Measurements from ENCODE around the gene ZNF624. TPM values are rescaled to one million over a fixed set of nuclear protein-coding genes. Genes with fewer than 3 reads are reported as not detected.

The ZNF624 gene
- total RNA-seq, 1 experiment from 2014 or later, result 3.9 TPM

DNA sequence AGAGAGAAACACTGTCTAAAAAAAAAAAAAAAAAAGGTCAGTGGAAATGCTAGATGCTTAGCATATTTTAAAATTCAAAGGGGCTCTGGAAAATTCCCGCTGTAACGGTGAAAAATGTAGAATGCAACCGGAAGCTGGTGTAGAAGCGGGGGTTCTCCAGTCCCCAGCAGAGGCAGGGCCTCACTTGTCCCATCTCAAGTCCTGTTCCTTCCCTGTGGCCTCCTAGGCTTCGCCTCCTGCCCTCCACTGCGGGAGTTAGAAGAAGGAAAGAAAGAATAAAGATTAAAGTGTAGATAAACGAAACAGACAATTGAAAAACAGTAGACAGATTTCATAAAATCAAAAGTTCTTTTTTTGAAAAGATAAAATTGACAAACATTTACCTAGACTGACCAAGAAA, 69.9 kb downstream of the ZNF624 start:
- no TSS peak for BruUV-seq (replicated peaks)
- intact Hi-C loops (cut with micrococcal nuclease; ENCODE audit: unreplicated experiment), result loop anchor here (5.0 kb wide), 1 partner anchor 46 kb away; no protein-coding TSS in a partner anchor

GRCh38 chr17:16573466-16573865, 80.2 kb downstream of the ZNF624 start:
- in situ Hi-C loops (cut with HindIII; ENCODE audit: low pct_unique_long_range_greater_than_20kb, low sequenced_read_pairs), result no loop called here
- BruUV-seq (replicated peaks), result no TSS peak
- no peaks in the 10 kb centered on the region for H3K27me3 ChIP-seq (ENCODE audit: control insufficient read depth, insufficient read depth, low read length)
- ChIA-PET POLR2A (no interaction called here), CTCF (no interaction called here)
- H3K4me1 ChIP-seq (ENCODE audit: control insufficient read depth, insufficient read depth, low read length), result no peaks in the 10 kb centered on the region
- TF ChIP-seq SIN3A (IDR thresholded peaks at IDR 0.05; ENCODE audit: borderline replicate concordance, insufficient read depth, low read depth, low read length), result no peak
- TF ChIP-seq TCF7L2 (IDR thresholded peaks at IDR 0.05; ENCODE audit: low read depth, low read length), result no peak
- TF ChIP-seq POLR2AphosphoS5 (IDR thresholded peaks at IDR 0.05; ENCODE audit: low read depth, low read length), result no peak
- TF ChIP-seq, protein P1, sequence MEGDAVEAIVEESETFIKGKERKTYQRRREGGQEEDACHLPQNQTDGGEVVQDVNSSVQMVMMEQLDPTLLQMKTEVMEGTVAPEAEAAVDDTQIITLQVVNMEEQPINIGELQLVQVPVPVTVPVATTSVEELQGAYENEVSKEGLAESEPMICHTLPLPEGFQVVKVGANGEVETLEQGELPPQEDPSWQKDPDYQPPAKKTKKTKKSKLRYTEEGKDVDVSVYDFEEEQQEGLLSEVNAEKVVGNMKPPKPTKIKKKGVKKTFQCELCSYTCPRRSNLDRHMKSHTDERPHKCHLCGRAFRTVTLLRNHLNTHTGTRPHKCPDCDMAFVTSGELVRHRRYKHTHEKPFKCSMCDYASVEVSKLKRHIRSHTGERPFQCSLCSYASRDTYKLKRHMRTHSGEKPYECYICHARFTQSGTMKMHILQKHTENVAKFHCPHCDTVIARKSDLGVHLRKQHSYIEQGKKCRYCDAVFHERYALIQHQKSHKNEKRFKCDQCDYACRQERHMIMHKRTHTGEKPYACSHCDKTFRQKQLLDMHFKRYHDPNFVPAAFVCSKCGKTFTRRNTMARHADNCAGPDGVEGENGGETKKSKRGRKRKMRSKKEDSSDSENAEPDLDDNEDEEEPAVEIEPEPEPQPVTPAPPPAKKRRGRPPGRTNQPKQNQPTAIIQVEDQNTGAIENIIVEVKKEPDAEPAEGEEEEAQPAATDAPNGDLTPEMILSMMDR (IDR thresholded peaks at IDR 0.05), result no peak
- TF ChIP-seq, protein P2, sequence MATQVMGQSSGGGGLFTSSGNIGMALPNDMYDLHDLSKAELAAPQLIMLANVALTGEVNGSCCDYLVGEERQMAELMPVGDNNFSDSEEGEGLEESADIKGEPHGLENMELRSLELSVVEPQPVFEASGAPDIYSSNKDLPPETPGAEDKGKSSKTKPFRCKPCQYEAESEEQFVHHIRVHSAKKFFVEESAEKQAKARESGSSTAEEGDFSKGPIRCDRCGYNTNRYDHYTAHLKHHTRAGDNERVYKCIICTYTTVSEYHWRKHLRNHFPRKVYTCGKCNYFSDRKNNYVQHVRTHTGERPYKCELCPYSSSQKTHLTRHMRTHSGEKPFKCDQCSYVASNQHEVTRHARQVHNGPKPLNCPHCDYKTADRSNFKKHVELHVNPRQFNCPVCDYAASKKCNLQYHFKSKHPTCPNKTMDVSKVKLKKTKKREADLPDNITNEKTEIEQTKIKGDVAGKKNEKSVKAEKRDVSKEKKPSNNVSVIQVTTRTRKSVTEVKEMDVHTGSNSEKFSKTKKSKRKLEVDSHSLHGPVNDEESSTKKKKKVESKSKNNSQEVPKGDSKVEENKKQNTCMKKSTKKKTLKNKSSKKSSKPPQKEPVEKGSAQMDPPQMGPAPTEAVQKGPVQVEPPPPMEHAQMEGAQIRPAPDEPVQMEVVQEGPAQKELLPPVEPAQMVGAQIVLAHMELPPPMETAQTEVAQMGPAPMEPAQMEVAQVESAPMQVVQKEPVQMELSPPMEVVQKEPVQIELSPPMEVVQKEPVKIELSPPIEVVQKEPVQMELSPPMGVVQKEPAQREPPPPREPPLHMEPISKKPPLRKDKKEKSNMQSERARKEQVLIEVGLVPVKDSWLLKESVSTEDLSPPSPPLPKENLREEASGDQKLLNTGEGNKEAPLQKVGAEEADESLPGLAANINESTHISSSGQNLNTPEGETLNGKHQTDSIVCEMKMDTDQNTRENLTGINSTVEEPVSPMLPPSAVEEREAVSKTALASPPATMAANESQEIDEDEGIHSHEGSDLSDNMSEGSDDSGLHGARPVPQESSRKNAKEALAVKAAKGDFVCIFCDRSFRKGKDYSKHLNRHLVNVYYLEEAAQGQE (IDR thresholded peaks at IDR 0.05; ENCODE audit: insufficient read depth in 1 of 2, low read depth in 2 of 2, low read length in 1 of 2), result no peak
- no peaks in the 10 kb centered on the region for H3K9me3 ChIP-seq (ENCODE audit: control insufficient read depth, insufficient read depth, low read depth, low read length)
- no peak overlapping the region for H3K4me3 ChIP-seq (ENCODE audit: low read depth in 2 of 2, low read length in 2 of 2)
- no peak overlapping the region for H3K27ac ChIP-seq (ENCODE audit: low read length)
- DNase-seq (ENCODE audit: low read depth, low spot score) (no peak), ATAC-seq (no peak)
- intact Hi-C loops (cut with micrococcal nuclease; ENCODE audit: unreplicated experiment), result no loop called here
- H3K36me3 ChIP-seq (ENCODE audit: control insufficient read depth, insufficient read depth, low read length), result no peaks in the 10 kb centered on the region

More for the DNA sequence above, 69.9 kb downstream of the ZNF624 start:
- ChIA-PET POLR2A (interaction anchor here (0.5 kb wide), 1 partner anchor 429 kb away, joined by 3 read pairs; no protein-coding TSS in a partner anchor), CTCF (interaction anchor here (0.6 to 0.7 kb wide), 4 partner anchors 41 to 331 kb away, joined by 3 to 6 read pairs (median 4); no protein-coding TSS in a partner anchor)
- no peaks in the 10 kb centered on the region for H3K27me3 ChIP-seq (ENCODE audit: control insufficient read depth, insufficient read depth, low read length)
- H3K9me3 ChIP-seq (ENCODE audit: control insufficient read depth, insufficient read depth, low read depth, low read length), result no peaks in the 10 kb centered on the region
- H3K27ac ChIP-seq (ENCODE audit: low read length), result no peak overlapping the region
- DNase-seq (ENCODE audit: low read depth, low spot score) (no peak), ATAC-seq (no peak; the same call in 1 of the 2 replicates)
- H3K4me3 ChIP-seq (ENCODE audit: low read depth in 2 of 2, low read length in 2 of 2), result peak overlapping the region; percentile 59 to 84; a peak in 3 of 4 replicates
- H3K36me3 ChIP-seq (ENCODE audit: control insufficient read depth, insufficient read depth, low read length), result no peaks in the 10 kb centered on the region
- in situ Hi-C loops (cut with HindIII; ENCODE audit: low pct_unique_long_range_greater_than_20kb, low sequenced_read_pairs), result no loop called here
- H3K4me1 ChIP-seq (ENCODE audit: control insufficient read depth, insufficient read depth, low read length), result peaks cover 3% of the 10 kb centered on the region; the same call in 1 of the 2 replicates
- TF ChIP-seq SIN3A (IDR thresholded peaks at IDR 0.05; ENCODE audit: borderline replicate concordance, insufficient read depth, low read depth, low read length) (no peak), POLR2AphosphoS5 (IDR thresholded peaks at IDR 0.05; ENCODE audit: low read depth, low read length) (no peak), TCF7L2 (IDR thresholded peaks at IDR 0.05; ENCODE audit: low read depth, low read length) (no peak)
- TF ChIP-seq, protein P1 (IDR thresholded peaks at IDR 0.05), result no peak
- TF ChIP-seq, protein P2 (IDR thresholded peaks at IDR 0.05; ENCODE audit: insufficient read depth in 1 of 2, low read depth in 2 of 2, low read length in 1 of 2), result no peak
